Peyer's patch (tissue), 4 donors: ENCODE data around the gene AVPI1. TPM values are rescaled to one million over a fixed set of nuclear protein-coding genes. Genes with fewer than 3 reads are reported as not detected.
A peak's percentile ranks its signal among the peaks of the same experiment; 100 is the strongest.
"Not testable (repeated sequence)": the region's sequence is repeated elsewhere in the genome, so short reads cannot be mapped to it uniquely, and the experiment has no call there.

Experiments
- DNase-seq, 3 donors: peaks; one replicate each; pipeline ENCODE4 v3.0.0-alpha.2; 2017 to 2019
- H3K27ac ChIP-seq, 4 donors: fragments of 200-600 bp; sonication (generic); one replicate each; pipeline ENCODE4 v1.5.1; 2016 to 2019
- H3K27me3 ChIP-seq, 2 donors: fragments of 200-600 bp; sonication (generic); one replicate each; pipeline ENCODE4 v1.5.1; 2019
- H3K36me3 ChIP-seq, 3 donors: fragments of 200-600 bp; sonication (generic); one replicate each; pipeline ENCODE4 v1.5.1; 2016 to 2019
- H3K4me1 ChIP-seq, 4 donors: fragments of 200-600 bp; sonication (generic); one replicate each; pipeline ENCODE4 v1.5.1; 2016 to 2019
- H3K4me3 ChIP-seq, 4 donors: fragments of 200-600 bp; sonication (generic); 1 replicate in 3 of 4; 2 replicates in 1 of 4; pipeline ENCODE4 v1.5.1; 2016 to 2019; ENCODE audit warnings: mild to moderate bottlenecking in 1 of 4
- H3K9me3 ChIP-seq, 4 donors: fragments of 200-600 bp; sonication (generic); one replicate each; pipeline ENCODE4 v1.5.1; 2016 to 2019; ENCODE audit warnings: mild to moderate bottlenecking in 1 of 4
- POLR2A ChIP-seq, 2 donors: fragments of 450-650 bp; IDR thresholded peaks; one replicate each; pipeline ENCODE4 v1.5.1; 2017; ENCODE audit warnings: antibody characterized with exemption in 2 of 2, mild to moderate bottlenecking in 2 of 2, moderate library complexity in 2 of 2
- total RNA-seq, 4 donors: library from RNA; depleted of rRNA; stranded (reverse); fragments of >200 nt; gene quantifications; one replicate each; pipeline ENCODE4 v1.1.0, GENCODE V29; 2016
- TF ChIP-seq, protein P1 (sequence below), 6 experiments: fragments of 450-650 bp in 4 of 6; fragments of 200-600 bp in 2 of 6; sonication (generic) in 1 of 6; IDR thresholded peaks; one replicate each; pipeline ENCODE4 v1.5.1; 2017 to 2019; ENCODE audit warnings: antibody characterized with exemption in 6 of 6, mild to moderate bottlenecking in 3 of 6, moderate library complexity in 1 of 6

The AVPI1 gene
- total RNA-seq, 4 donors from 2014 or later: 15.7 to 66.5 (median 47.4) TPM

GRCh38 chr10:97650726-97651125, 36.3 kb downstream of the AVPI1 start:
- Histone ChIP-seq H3K9me3 (no peaks in the 10 kb centered on the region), H3K4me1 (peaks cover 0 to 5% (median 0%) of the 10 kb centered on the region in 4 donors), H3K36me3 (peaks cover 0 to 45% (median 0%) of the 10 kb centered on the region in 3 donors), H3K4me3 (no peak overlapping the region), H3K27me3 (no peaks in the 10 kb centered on the region), H3K27ac (peak overlapping the region in 1 of 4 donors; percentile 6)
- DNase-seq: no peak
- TF ChIP-seq, protein P1, sequence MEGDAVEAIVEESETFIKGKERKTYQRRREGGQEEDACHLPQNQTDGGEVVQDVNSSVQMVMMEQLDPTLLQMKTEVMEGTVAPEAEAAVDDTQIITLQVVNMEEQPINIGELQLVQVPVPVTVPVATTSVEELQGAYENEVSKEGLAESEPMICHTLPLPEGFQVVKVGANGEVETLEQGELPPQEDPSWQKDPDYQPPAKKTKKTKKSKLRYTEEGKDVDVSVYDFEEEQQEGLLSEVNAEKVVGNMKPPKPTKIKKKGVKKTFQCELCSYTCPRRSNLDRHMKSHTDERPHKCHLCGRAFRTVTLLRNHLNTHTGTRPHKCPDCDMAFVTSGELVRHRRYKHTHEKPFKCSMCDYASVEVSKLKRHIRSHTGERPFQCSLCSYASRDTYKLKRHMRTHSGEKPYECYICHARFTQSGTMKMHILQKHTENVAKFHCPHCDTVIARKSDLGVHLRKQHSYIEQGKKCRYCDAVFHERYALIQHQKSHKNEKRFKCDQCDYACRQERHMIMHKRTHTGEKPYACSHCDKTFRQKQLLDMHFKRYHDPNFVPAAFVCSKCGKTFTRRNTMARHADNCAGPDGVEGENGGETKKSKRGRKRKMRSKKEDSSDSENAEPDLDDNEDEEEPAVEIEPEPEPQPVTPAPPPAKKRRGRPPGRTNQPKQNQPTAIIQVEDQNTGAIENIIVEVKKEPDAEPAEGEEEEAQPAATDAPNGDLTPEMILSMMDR (IDR thresholded peaks at IDR 0.05): no peak
- no peak for TF ChIP-seq POLR2A (IDR thresholded peaks at IDR 0.05)

- not testable (repeated sequence) for DNase-seq
Observed at GRCh38 chr10:97649405-97649750, 37.7 kb downstream of the AVPI1 start.

DNA sequence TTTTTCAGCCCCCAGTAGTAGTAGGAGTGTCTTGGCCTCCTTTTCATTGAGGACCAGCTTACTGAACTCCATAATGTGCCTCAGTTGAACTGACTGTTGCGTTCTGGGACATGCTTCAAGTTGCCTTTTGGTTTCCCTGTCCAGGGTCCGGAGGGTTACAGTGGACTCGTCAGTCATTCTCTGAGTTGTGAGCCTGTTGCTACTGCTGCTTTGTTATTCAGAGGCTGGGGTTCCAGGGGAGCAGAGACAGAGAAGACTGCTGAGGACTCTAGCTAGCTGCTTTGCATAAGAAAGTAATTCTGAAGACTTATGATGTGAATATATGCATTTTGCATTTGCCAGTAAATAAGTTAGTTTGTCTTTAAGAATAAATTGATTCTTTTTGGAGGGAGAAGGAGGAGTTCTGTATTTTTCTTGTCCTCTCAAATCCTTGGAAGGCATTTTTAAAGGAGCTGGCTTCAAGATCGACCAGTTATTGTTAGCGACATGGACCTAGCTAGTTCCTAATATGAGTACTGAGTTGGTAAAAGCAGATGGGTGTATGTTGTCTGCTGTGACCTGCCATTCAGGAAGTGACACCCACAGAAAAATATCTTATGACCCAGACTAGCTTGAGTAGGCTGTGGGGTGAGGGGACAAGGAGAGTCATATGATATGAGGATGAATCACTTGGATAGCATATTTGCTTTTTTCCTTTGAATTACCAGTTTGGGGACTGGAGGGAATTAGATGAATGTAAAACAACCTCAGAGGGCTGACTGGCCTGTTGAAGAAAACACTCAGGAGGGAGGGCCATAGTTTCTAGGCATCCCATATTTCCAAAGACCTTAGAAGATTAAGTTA, 38.3 kb downstream of the AVPI1 start:
- H3K27ac ChIP-seq: peak overlapping the region; percentile 7 to 58 (median 43)
- DNase-seq: peak in 2 of 3 donors; percentile 28 to 57
- TF ChIP-seq, protein P1 (IDR thresholded peaks at IDR 0.05): no peak
- TF ChIP-seq POLR2A (IDR thresholded peaks at IDR 0.05): no peak
- no peak overlapping the region for H3K4me3 ChIP-seq
- H3K9me3 ChIP-seq: no peaks in the 10 kb centered on the region
- no peaks in the 10 kb centered on the region for H3K27me3 ChIP-seq
- peaks cover 0 to 44% (median 0%) of the 10 kb centered on the region in 3 donors for H3K36me3 ChIP-seq
- peaks cover 0 to 5% (median 0%) of the 10 kb centered on the region in 4 donors for H3K4me1 ChIP-seq

More at GRCh38 chr10:97649405-97649750, 37.7 kb downstream of the AVPI1 start:
- peak overlapping the region; percentile 7 to 58 (median 43) for H3K27ac ChIP-seq
- not testable (repeated sequence) for H3K4me3 ChIP-seq, H3K4me1 ChIP-seq, H3K9me3 ChIP-seq, H3K27me3 ChIP-seq
- H3K36me3 ChIP-seq: peaks cover 0 to 44% (median 0%) of the 10 kb centered on the region in 3 donors

- TF ChIP-seq, protein P1 (IDR thresholded peaks at IDR 0.05): no peak
- TF ChIP-seq POLR2A (IDR thresholded peaks at IDR 0.05): no peak
- no peak overlapping the region for H3K27ac ChIP-seq
- no peaks in the 10 kb centered on the region for H3K27me3 ChIP-seq
- peaks cover 0 to 32% (median 0%) of the 10 kb centered on the region in 3 donors for H3K36me3 ChIP-seq
- no peak overlapping the region for H3K4me3 ChIP-seq
- DNase-seq: no peak
- H3K4me1 ChIP-seq: peaks cover 0 to 5% (median 2%) of the 10 kb centered on the region in 4 donors
- no peaks in the 10 kb centered on the region for H3K9me3 ChIP-seq
Observed at GRCh38 chr10:97647556-97647955, 39.5 kb downstream of the AVPI1 start.

DNA sequence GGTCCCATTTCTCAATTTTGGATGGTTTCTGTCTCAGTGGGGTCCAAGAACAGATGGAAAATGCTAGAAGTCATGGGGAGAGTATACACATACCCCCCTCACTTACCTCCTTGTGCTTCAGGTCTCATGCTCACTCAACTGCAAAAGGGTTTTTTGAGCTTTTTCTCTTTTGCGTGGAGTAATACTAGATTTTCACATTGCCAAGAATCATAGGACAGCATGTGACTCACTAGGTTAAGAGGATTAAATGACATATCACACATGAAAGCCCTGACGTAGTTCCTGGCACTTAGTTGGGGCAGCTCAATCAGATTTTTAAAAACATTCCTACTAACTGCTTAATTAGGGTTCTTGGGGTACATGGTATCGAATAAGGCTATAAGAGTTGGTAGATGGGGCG, 42.1 kb downstream of the AVPI1 start:
- Histone ChIP-seq H3K4me1 (peaks cover 0 to 14% (median 2%) of the 10 kb centered on the region in 4 donors), H3K27me3 (no peaks in the 10 kb centered on the region), H3K9me3 (no peaks in the 10 kb centered on the region), H3K4me3 (no peak overlapping the region), H3K27ac (no peak overlapping the region), H3K36me3 (peaks cover 0 to 13% (median 0%) of the 10 kb centered on the region in 3 donors)
- no peak for DNase-seq
- TF ChIP-seq, protein P1 (IDR thresholded peaks at IDR 0.05): no peak
- no peak for TF ChIP-seq POLR2A (IDR thresholded peaks at IDR 0.05)

DNA sequence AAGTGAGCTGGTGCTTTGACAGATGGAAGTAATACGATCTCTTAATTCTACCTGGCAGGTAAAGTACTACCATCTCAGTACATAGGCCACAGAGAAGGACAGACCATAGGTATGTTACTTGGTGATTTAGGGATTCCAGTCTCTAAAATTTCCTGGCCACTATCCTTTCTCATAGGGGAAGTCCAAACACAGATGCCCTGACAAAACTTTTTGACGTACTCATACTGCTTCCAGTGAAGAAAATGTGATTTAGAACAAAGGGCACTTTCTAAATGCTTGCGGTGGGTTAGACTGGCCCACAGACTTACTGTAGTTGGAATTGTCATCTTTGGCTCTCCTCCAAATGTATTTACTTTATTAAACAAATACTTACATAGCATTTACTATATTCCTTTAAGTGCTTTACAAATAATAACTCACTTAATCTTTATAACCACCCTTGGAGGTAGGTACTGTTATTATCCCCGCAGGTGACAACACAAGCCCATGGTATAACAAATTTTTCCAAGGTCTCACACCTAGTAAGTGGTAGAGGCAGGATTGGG, 43.5 kb downstream of the AVPI1 start:
- Histone ChIP-seq H3K27me3 (no peaks in the 10 kb centered on the region), H3K27ac (no peak overlapping the region), H3K36me3 (peaks cover 0 to 13% (median 0%) of the 10 kb centered on the region in 3 donors), H3K4me1 (peaks cover 0 to 14% (median under 1%) of the 10 kb centered on the region in 4 donors), H3K4me3 (no peak overlapping the region), H3K9me3 (no peaks in the 10 kb centered on the region)
- no peak for TF ChIP-seq POLR2A (IDR thresholded peaks at IDR 0.05)
- TF ChIP-seq, protein P1 (IDR thresholded peaks at IDR 0.05): no peak
- no peak for DNase-seq

GRCh38 chr10:97642471-97643159, 44.4 kb downstream of the AVPI1 start:
- not testable (repeated sequence) for DNase-seq, H3K4me3 ChIP-seq, H3K27ac ChIP-seq, H3K27me3 ChIP-seq, H3K9me3 ChIP-seq
- peaks cover 0 to 14% (median 0%) of the 10 kb centered on the region in 4 donors for H3K4me1 ChIP-seq
- H3K36me3 ChIP-seq: peaks cover 0 to 13% (median 0%) of the 10 kb centered on the region in 3 donors
